WTC11 (cell line): ENCODE measurements around the gene FOXL1. TPM values are rescaled to one million over a fixed set of nuclear protein-coding genes. Genes with fewer than 3 reads are reported as not detected.
"Not testable (repeated sequence)": the region's sequence is repeated elsewhere in the genome, so short reads cannot be mapped to it uniquely, and the experiment has no call there.

Experiments used
- ATAC-seq: fragments of 200-7000 bp; cut with Tn5 transposase; 2 replicates; pipeline ENCODE4 v1.10.0; 2021; ENCODE audit warnings: mild to moderate bottlenecking, moderate library complexity
- CTCF ChIA-PET: fragments of 300-600 bp; sonication (Branson Sonifier 250); formaldehyde crosslinking; loops from one replicate; lab custom pipeline; 2021; ENCODE audit warnings: antibody characterized with exemption; lab: Charles Lee
- POLR2A ChIA-PET: fragments of 350-600 bp; sonication (Branson Sonifier 250); formaldehyde crosslinking; loops from one replicate; lab custom pipeline; 2021; ENCODE audit warnings: antibody characterized with exemption; lab: Charles Lee
- DNase-seq: peaks from one replicate; pipeline ENCODE4 v3.0.0; 2021; ENCODE audit warnings: low spot score
- H3K27ac Mint-ChIP-seq: 2 replicates; pipeline ENCODE4 v1.8.0; 2021; ENCODE audit warnings: mixed read lengths
- H3K27me3 Mint-ChIP-seq: 2 replicates; pipeline ENCODE4 v1.8.0; 2021; ENCODE audit warnings: low read depth, mild to moderate bottlenecking, moderate library complexity, mixed read lengths
- H3K36me3 Mint-ChIP-seq: 2 replicates; pipeline ENCODE4 v1.8.0; 2021; ENCODE audit warnings: mixed read lengths
- H3K4me1 Mint-ChIP-seq: 2 replicates; pipeline ENCODE4 v1.8.0; 2022; ENCODE audit warnings: mixed read lengths
- H3K4me3 Mint-ChIP-seq: 2 replicates; pipeline ENCODE4 v1.8.0; 2021; ENCODE audit warnings: mild to moderate bottlenecking, moderate library complexity, mixed read lengths
- H3K9me3 Mint-ChIP-seq: 2 replicates; pipeline ENCODE4 v1.8.0; 2021; ENCODE audit warnings: mixed read lengths
- ARID4B ChIP-seq: sonication (generic); formaldehyde crosslinking; IDR thresholded peaks from 2 replicates; pipeline ENCODE4 v1.8.0; 2023; ENCODE audit warnings: missing genetic modification reagents, mild to moderate bottlenecking, borderline replicate concordance
- ERG ChIP-seq: fragments of 250-450 bp; sonication (Bioruptor Pico); IDR thresholded peaks from 2 replicates; pipeline ENCODE4 v1.8.0; 2021; ENCODE audit warnings: mild to moderate bottlenecking
- GRHL2 ChIP-seq: fragments of 250-450 bp; sonication (Bioruptor Pico); IDR thresholded peaks from 2 replicates; pipeline ENCODE4 v1.8.0; 2022; ENCODE audit warnings: mild to moderate bottlenecking, moderate library complexity; ENCODE audit not compliant: insufficient replicate concordance, severe bottlenecking
- JAZF1 ChIP-seq: fragments of 250-450 bp; sonication (Bioruptor Pico); IDR thresholded peaks from 2 replicates; pipeline ENCODE4 v1.9.0; 2021; ENCODE audit warnings: moderate library complexity, mild to moderate bottlenecking, inconsistent platforms
- MAX ChIP-seq: sonication (generic); formaldehyde crosslinking; IDR thresholded peaks from 2 replicates; pipeline ENCODE4 v1.8.0; 2022; ENCODE audit warnings: mild to moderate bottlenecking, missing genetic modification reagents
- TEAD1 ChIP-seq: sonication (generic); formaldehyde crosslinking; IDR thresholded peaks from 2 replicates; pipeline ENCODE4 v1.8.0; 2022; ENCODE audit warnings: mild to moderate bottlenecking, missing genetic modification reagents
- USF2 ChIP-seq: sonication (generic); formaldehyde crosslinking; IDR thresholded peaks from 2 replicates; pipeline ENCODE4 v1.8.1; 2023; ENCODE audit warnings: mild to moderate bottlenecking, missing genetic modification reagents, moderate library complexity
- ZNF281 ChIP-seq: sonication (generic); formaldehyde crosslinking; IDR thresholded peaks from 2 replicates; pipeline ENCODE4 v1.8.0; 2023; ENCODE audit warnings: mild to moderate bottlenecking, missing genetic modification reagents
- total RNA-seq: library from RNA; stranded (reverse); gene quantifications from 3 replicates; pipeline ENCODE4 v1.2.3, GENCODE V29; 2021

The FOXL1 gene
- total RNA-seq, 1 experiment from 2014 or later, result 0.33 TPM

GRCh38 chr16:86585821-86586611 is 7.7 kb downstream of the FOXL1 start (continued):
- TF ChIP-seq MAX (CRISPR knock-in tag), result no peak
- TF ChIP-seq, all 79 proteins: peak for 0

- Mint-ChIP-seq H3K27me3 (peaks cover 17% of the 10 kb centered on the region), H3K4me3 (no peak overlapping the region), H3K27ac (no peak overlapping the region), H3K9me3 (peaks cover 5% of the 10 kb centered on the region; the same call in 1 of the 2 replicates), H3K36me3 (no peaks in the 10 kb centered on the region), H3K4me1 (no peaks in the 10 kb centered on the region)
- TF ChIP-seq USF2 (CRISPR knock-in tag), result no peak
- TF ChIP-seq GRHL2, result no peak
- TF ChIP-seq ERG, result no peak
- no peak for TF ChIP-seq ZNF281 (CRISPR knock-in tag)
- no peak for TF ChIP-seq ARID4B (CRISPR knock-in tag)
- ATAC-seq (no peak), DNase-seq (no peak)
- POLR2A ChIA-PET, result no interaction called here
- CTCF ChIA-PET, result no interaction called here
Measured at GRCh38 chr16:86587487-86587886, 9.1 kb downstream of the FOXL1 start.

GRCh38 chr16:86587955-86588354 is 9.6 kb downstream of the FOXL1 start:
- H3K36me3 Mint-ChIP-seq, DNase-seq, ATAC-seq, POLR2A ChIA-PET, H3K9me3 Mint-ChIP-seq, H3K27ac Mint-ChIP-seq, H3K4me3 Mint-ChIP-seq, H3K4me1 Mint-ChIP-seq, CTCF ChIA-PET: not testable (repeated sequence)
- peaks cover 15% of the 10 kb centered on the region for H3K27me3 Mint-ChIP-seq

- H3K27me3 Mint-ChIP-seq, result peaks cover 4% of the 10 kb centered on the region; the same call in 1 of the 2 replicates
- CTCF ChIA-PET, result no interaction called here
- POLR2A ChIA-PET, result no interaction called here
- no peak overlapping the region for H3K4me3 Mint-ChIP-seq
- TF ChIP-seq USF2 (CRISPR knock-in tag) (no peak), TEAD1 (CRISPR knock-in tag) (no peak), JAZF1 (no peak)
- ATAC-seq (no peak), DNase-seq (no peak)
- H3K9me3 Mint-ChIP-seq, result peaks cover 5% of the 10 kb centered on the region; the same call in 1 of the 2 replicates
- H3K27ac Mint-ChIP-seq, result no peak overlapping the region
- no peaks in the 10 kb centered on the region for H3K36me3 Mint-ChIP-seq
- peaks cover 4% of the 10 kb centered on the region; the same call in 1 of the 2 replicates for H3K4me1 Mint-ChIP-seq
Measured at GRCh38 chr16:86590501-86591144, 12.3 kb downstream of the FOXL1 start.
